Esophagus squamous epithelium (tissue), 5 donors: ENCODE results near the gene BMP7. TPM values are rescaled to one million over a fixed set of nuclear protein-coding genes. Genes with fewer than 3 reads are reported as not detected.
"Not testable (repeated sequence)": the region's sequence is repeated elsewhere in the genome, so short reads cannot be mapped to it uniquely, and the experiment has no call there.

Experiments
- DNase-seq: peaks from one replicate; lab custom pipeline; 2025; lab: John Stamatoyannopoulos, UW
- H3K27ac ChIP-seq, 4 donors: fragments of 200-600 bp; sonication (generic); one replicate each; pipeline ENCODE4 v1.5.1; 2016 to 2019; ENCODE audit warnings: mild to moderate bottlenecking in 1 of 4
- H3K27me3 ChIP-seq, 4 donors: fragments of 200-600 bp; sonication (generic); 1 replicate in 3 of 4; 2 replicates in 1 of 4; pipeline versions ENCODE4 v1.5.1 to v1.6.0; 2017 to 2021; ENCODE audit warnings: antibody characterized with exemption in 1 of 4
- H3K36me3 ChIP-seq, 3 donors: fragments of 200-600 bp; sonication (generic); one replicate each; pipeline ENCODE4 v1.5.1; 2016 to 2019
- H3K4me1 ChIP-seq, 3 donors: fragments of 200-600 bp; sonication (generic); one replicate each; pipeline ENCODE4 v1.5.1; 2017 to 2019
- H3K4me3 ChIP-seq, 4 donors: fragments of 200-600 bp; sonication (generic); 1 replicate in 3 of 4; 2 replicates in 1 of 4; pipeline ENCODE4 v1.5.1; 2016 to 2019; ENCODE audit warnings: mild to moderate bottlenecking in 2 of 4, moderate library complexity in 1 of 4
- H3K9me3 ChIP-seq, 3 donors: fragments of 200-600 bp; sonication (generic); one replicate each; pipeline ENCODE4 v1.5.1; 2016 to 2019
- POLR2A ChIP-seq, 4 donors: fragments of 450-650 bp; IDR thresholded peaks; one replicate each; pipeline ENCODE4 v1.6.1; 2017; ENCODE audit warnings: antibody characterized with exemption in 4 of 4, mild to moderate bottlenecking in 4 of 4, moderate library complexity in 3 of 4
- WGBS, 2 donors: methylation state at CpG; one replicate each; pipeline ENCODE4 v1.1.5; 2018; 5-methylcytosine and 5-hydroxymethylcytosine counted together
- intact Hi-C: fragments of 100-400 bp; cut with DNase I; formaldehyde crosslinking; loops from one replicate; pipeline ENCODE4 v1.15.0; 2022
- total RNA-seq, 4 donors: library from RNA; depleted of rRNA; stranded (reverse); fragments of >200 nt; gene quantifications; one replicate each; pipeline ENCODE4 v1.1.0, GENCODE V29; 2016
- TF ChIP-seq, protein P1 (sequence below), 6 experiments: fragments of 450-650 bp in 4 of 6; fragments of 200-600 bp in 2 of 6; sonication (generic) in 2 of 6; IDR thresholded peaks; one replicate each; pipeline ENCODE4 v1.5.1; 2016 to 2019; ENCODE audit warnings: antibody characterized with exemption in 6 of 6, mild to moderate bottlenecking in 4 of 6, moderate library complexity in 4 of 6
- donor health status: DM: yes; HTN: yes; CAD: no.

BMP7 gene
- total RNA-seq, 4 donors from 2014 or later, result 21.8 to 59.8 (median 35.1) TPM

DNA sequence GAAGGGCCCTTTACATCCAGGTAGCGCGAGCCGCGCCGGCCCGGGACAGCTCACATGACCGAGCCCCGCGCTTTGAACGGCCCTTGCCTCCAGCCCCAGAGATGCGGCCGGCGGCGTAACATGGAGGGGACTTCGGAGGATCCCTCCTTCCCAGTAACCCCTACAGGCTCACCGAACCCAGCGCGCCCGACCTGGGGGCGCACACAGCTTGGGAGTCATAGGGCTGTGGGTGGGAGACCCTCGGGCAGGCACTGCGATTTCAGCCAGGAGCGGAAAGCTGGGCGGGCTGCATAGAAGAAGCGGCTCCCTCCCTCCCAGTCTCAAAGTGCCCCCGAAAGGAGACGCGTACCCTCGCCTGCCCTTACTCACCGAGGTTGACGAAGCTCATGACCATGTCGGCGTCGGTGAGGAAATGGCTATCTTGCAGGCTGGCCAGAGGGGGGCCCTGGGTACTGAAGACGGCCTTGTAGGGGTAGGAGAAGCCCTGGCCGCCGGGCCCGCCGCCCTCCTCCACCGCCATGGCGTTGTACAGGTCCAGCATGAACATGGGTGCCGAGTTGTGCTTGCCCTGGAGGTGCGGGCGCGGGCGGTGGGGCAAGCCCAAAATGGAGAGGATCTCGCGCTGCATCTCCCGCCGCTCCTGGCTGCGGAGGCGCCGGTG lies 975 bp downstream of the BMP7 start:
- intact Hi-C loops, result loop anchor here (5.0 kb wide), 1 partner anchor 57 kb away; no protein-coding TSS in a partner anchor
- Histone ChIP-seq H3K4me1 (peaks cover 15 to 68% (median 20%) of the 10 kb centered on the region in 3 donors), H3K9me3 (no peaks in the 10 kb centered on the region), H3K36me3 (no peaks in the 10 kb centered on the region), H3K27ac (peak overlapping the region; percentile 16 to 83 (median 80)), H3K27me3 (peaks cover 0 to 94% (median 2%) of the 10 kb centered on the region in 4 donors), H3K4me3 (peak overlapping the region; percentile 62 to 73 (median 66))
- WGBS, 2 donors, result 0% methylated on average over 2 of the region's 53 CpGs; no CpG with 5 or more reads in 1 of the 2 donors
- no peak for DNase-seq
- TF ChIP-seq, protein P1, sequence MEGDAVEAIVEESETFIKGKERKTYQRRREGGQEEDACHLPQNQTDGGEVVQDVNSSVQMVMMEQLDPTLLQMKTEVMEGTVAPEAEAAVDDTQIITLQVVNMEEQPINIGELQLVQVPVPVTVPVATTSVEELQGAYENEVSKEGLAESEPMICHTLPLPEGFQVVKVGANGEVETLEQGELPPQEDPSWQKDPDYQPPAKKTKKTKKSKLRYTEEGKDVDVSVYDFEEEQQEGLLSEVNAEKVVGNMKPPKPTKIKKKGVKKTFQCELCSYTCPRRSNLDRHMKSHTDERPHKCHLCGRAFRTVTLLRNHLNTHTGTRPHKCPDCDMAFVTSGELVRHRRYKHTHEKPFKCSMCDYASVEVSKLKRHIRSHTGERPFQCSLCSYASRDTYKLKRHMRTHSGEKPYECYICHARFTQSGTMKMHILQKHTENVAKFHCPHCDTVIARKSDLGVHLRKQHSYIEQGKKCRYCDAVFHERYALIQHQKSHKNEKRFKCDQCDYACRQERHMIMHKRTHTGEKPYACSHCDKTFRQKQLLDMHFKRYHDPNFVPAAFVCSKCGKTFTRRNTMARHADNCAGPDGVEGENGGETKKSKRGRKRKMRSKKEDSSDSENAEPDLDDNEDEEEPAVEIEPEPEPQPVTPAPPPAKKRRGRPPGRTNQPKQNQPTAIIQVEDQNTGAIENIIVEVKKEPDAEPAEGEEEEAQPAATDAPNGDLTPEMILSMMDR (IDR thresholded peaks at IDR 0.05), result no peak
- no peak for TF ChIP-seq POLR2A (IDR thresholded peaks at IDR 0.05)

DNA sequence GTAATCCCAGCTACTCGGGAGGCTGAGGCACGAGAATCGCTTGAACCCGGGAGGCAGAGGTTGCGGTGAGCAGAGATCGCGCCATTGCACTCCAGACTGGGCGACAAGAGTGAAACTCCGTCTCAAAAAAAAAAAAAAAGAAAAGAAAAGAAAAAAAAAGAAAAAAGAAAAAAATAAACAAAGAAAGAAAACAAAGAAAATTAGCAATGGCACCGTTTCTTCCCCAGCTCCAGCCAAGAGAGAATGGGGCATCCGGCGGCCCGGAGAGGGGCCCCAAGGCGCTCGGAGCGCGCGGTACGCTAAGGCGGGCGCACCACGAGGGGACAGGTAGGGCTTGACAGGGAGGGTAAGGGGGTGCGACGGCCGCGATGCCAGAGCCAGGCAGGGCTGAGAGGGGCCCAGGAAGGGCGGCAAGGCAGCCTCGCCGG lies 1.5 kb downstream of the BMP7 start:
- WGBS, 2 donors, result 5% methylated on average over 8 to 23 of the region's 29 CpGs
- H3K36me3 ChIP-seq, result not testable (repeated sequence)

GRCh38 chr20:57263801-57264792 lies 2.3 kb downstream of the BMP7 start:
- no peak for TF ChIP-seq POLR2A (IDR thresholded peaks at IDR 0.05)
- TF ChIP-seq, protein P1 (IDR thresholded peaks at IDR 0.05), result no peak
- H3K9me3 ChIP-seq, result no peaks in the 10 kb centered on the region
- peaks cover 0 to 100% (median 2%) of the 10 kb centered on the region in 4 donors for H3K27me3 ChIP-seq
- no peak for DNase-seq
- peak overlapping the region; percentile 62 to 73 (median 66) for H3K4me3 ChIP-seq
- peaks cover 21 to 81% (median 29%) of the 10 kb centered on the region in 3 donors for H3K4me1 ChIP-seq
- WGBS, 2 donors, result 8 to 12% methylated on average over 31 to 36 of the region's 54 CpGs
- no peaks in the 10 kb centered on the region for H3K36me3 ChIP-seq
- intact Hi-C loops, result no loop called here
- H3K27ac ChIP-seq, result peak overlapping the region; percentile 50 to 83 (median 80)

More for the DNA sequence above, 1.5 kb downstream of the BMP7 start:
- H3K27ac ChIP-seq, result peak overlapping the region; percentile 50 to 83 (median 80)
- not testable (repeated sequence) for DNase-seq, H3K9me3 ChIP-seq
- H3K27me3 ChIP-seq, result peaks cover 0 to 100% (median 2%) of the 10 kb centered on the region in 4 donors
- H3K4me1 ChIP-seq, result peaks cover 20 to 73% (median 26%) of the 10 kb centered on the region in 3 donors
- peak overlapping the region; percentile 62 to 73 (median 66) for H3K4me3 ChIP-seq
- intact Hi-C loops, result loop anchor here (5.0 kb wide), 1 partner anchor 57 kb away; no protein-coding TSS in a partner anchor

GRCh38 chr20:57262784-57263609 lies 3.4 kb downstream of the BMP7 start:
- peak overlapping the region; percentile 15 to 83 (median 80) for H3K27ac ChIP-seq
- peaks cover 21 to 92% (median 31%) of the 10 kb centered on the region in 3 donors for H3K4me1 ChIP-seq
- TF ChIP-seq POLR2A (IDR thresholded peaks at IDR 0.05), result no peak
- TF ChIP-seq, protein P1 (IDR thresholded peaks at IDR 0.05), result no peak
- peaks cover 0 to 99% (median 2%) of the 10 kb centered on the region in 4 donors for H3K27me3 ChIP-seq
- DNase-seq, result no peak
- H3K9me3 ChIP-seq, result no peaks in the 10 kb centered on the region
- no peaks in the 10 kb centered on the region for H3K36me3 ChIP-seq
- H3K4me3 ChIP-seq, result peak overlapping the region in 3 of 4 donors; percentile 64 to 73 (median 68)
- WGBS, 2 donors, result 22 to 34% methylated on average over 6 to 10 of the region's 10 CpGs
- intact Hi-C loops, result no loop called here
